C4-2B (cell line): ENCODE measurements around the gene NPHP4.

Experiments used
- H3K27ac ChIP-seq: fragments of 450-650 bp; 2 replicates; pipeline ENCODE4 v1.5.1; 2017
- CTCF ChIP-seq: fragments of 450-650 bp; conservative IDR thresholded peaks from 2 replicates; pipeline ENCODE4 v1.5.1; 2017; ENCODE audit warnings: mild to moderate bottlenecking
- ZFX ChIP-seq: fragments of 450-650 bp; IDR thresholded peaks from 2 replicates; pipeline ENCODE4 v1.6.1; 2017

The NPHP4 gene

GRCh38 chr1:5973771-5974170 is 18.5 kb downstream of the NPHP4 start:
- no peak overlapping the region for H3K27ac ChIP-seq
- no peak for TF ChIP-seq CTCF
- TF ChIP-seq ZFX = no peak

- TF ChIP-seq CTCF (no peak), ZFX (no peak)
Measured at GRCh38 chr1:5972198-5972520, 20.1 kb downstream of the NPHP4 start.

GRCh38 chr1:5971471-5972197 is 20.6 kb downstream of the NPHP4 start:
- no peak overlapping the region for H3K27ac ChIP-seq
- TF ChIP-seq CTCF (no peak), ZFX (no peak)

More at GRCh38 chr1:5972198-5972520, 20.1 kb downstream of the NPHP4 start:
- H3K27ac ChIP-seq = no peak overlapping the region

- H3K27ac ChIP-seq = no peak overlapping the region
- TF ChIP-seq ZFX = no peak
- no peak for TF ChIP-seq CTCF
Measured at GRCh38 chr1:5970610-5971273, 21.5 kb downstream of the NPHP4 start.

- H3K27ac ChIP-seq = no peak overlapping the region
- TF ChIP-seq ZFX = no peak
- no peak for TF ChIP-seq CTCF
Measured at GRCh38 chr1:5969168-5969567, 23.1 kb downstream of the NPHP4 start.

GRCh38 chr1:5968161-5968736 is 24.0 kb downstream of the NPHP4 start:
- TF ChIP-seq CTCF = no peak
- TF ChIP-seq ZFX = no peak
- H3K27ac ChIP-seq = no peak overlapping the region

- no peak for TF ChIP-seq ZFX
- TF ChIP-seq CTCF = no peak
- no peak overlapping the region for H3K27ac ChIP-seq
Measured at GRCh38 chr1:5967351-5968160, 24.7 kb downstream of the NPHP4 start.
